Fibroblast of pulmonary artery (primary cell): Measurements from ENCODE around the gene IL1RL2.

Experiments used
- DNase-seq: peaks from one replicate; pipeline ENCODE4 v3.0.0-alpha.2; 2010; ENCODE audit warnings: low read depth
- H3K4me3 ChIP-seq: replicated peaks from 2 replicates; pipeline ENCODE4 v1.5.1; 2011; ENCODE audit warnings: low read depth, mild to moderate bottlenecking, control low read depth, low read length, moderate library complexity
- CTCF ChIP-seq: IDR thresholded peaks from 2 replicates; pipeline ENCODE4 v1.5.1; 2011; ENCODE audit warnings: mild to moderate bottlenecking, control low read depth, low read length, inconsistent platforms; ENCODE audit errors: missing control alignments

Gene IL1RL2

GRCh38 chr2:102191501-102191900 is 4.7 kb downstream of the IL1RL2 start:
- no peak for DNase-seq
- TF ChIP-seq CTCF = no peak
- H3K4me3 ChIP-seq = no peak overlapping the region

- no peak for DNase-seq
- TF ChIP-seq CTCF = no peak
- no peak overlapping the region for H3K4me3 ChIP-seq
Measured at GRCh38 chr2:102193074-102193473, 6.3 kb downstream of the IL1RL2 start.

GRCh38 chr2:102194609-102195268 is 7.9 kb downstream of the IL1RL2 start:
- TF ChIP-seq CTCF = no peak
- no peak for DNase-seq
- H3K4me3 ChIP-seq = no peak overlapping the region

- TF ChIP-seq CTCF = no peak
- DNase-seq = no peak
- no peak overlapping the region for H3K4me3 ChIP-seq
Measured at GRCh38 chr2:102197389-102198137, 10.7 kb downstream of the IL1RL2 start.

- TF ChIP-seq CTCF = no peak
- no peak overlapping the region for H3K4me3 ChIP-seq
- DNase-seq = no peak
Measured at GRCh38 chr2:102200539-102200938, 13.7 kb downstream of the IL1RL2 start.

- no peak overlapping the region for H3K4me3 ChIP-seq
- TF ChIP-seq CTCF = no peak
- no peak for DNase-seq
Measured at GRCh38 chr2:102204638-102205037, 17.8 kb downstream of the IL1RL2 start.
